Measurements from ENCODE around the gene LSM14B.
"Not testable (repeated sequence)": the region's sequence is repeated elsewhere in the genome, so short reads cannot be mapped to it uniquely, and the experiment has no call there.

The LSM14B gene

DNA sequence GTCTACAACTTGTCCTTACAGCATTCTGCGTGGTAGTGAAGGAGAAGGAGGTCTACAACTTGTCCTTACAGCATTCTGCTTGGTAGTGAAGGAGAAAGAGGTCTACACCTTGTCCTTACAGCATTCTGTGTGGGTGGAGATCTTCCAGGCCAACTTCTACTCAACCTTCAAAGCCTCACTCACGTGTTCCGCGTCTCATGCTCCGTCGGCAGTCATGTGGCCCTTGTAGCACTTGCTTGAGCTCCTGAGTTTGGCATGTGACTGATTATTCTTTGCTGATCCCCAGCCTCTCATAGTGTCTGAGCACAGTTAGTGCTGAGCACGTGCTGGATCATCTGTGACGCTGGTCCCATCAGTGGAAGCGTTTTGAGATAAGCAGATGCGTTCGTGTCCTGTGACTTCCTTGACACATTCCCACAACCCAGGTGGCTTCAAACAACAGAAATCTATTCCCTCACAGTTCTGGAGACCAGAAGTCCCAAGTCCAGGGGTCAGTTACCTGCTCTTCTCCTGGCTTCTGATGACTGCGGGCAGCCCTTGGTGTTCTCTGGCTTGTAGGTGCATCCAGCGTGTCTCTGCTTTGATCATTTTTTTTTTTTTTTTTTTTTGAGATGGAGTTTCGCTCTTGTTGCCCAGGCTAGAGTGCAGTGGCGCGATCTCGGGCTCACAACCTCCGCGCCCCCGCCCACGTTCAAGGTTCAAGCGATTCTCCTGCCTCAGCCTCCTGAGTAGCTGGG, 23.9 kb downstream of the LSM14B start:
- Histone ChIP-seq H3K36me3 (ENCODE audit: control insufficient read depth, insufficient read depth, low read length) (no peaks in the 10 kb centered on the region), H3K9me3 (ENCODE audit: control insufficient read depth, low read length) (no peaks in the 10 kb centered on the region), H3K4me3 (ENCODE audit: insufficient read depth, low read depth, low read length, poor library complexity, severe bottlenecking) (no peak overlapping the region), H3K27ac (ENCODE audit: insufficient read depth, low read length, poor library complexity, severe bottlenecking) (no peak overlapping the region), H3K4me1 (ENCODE audit: control insufficient read depth, insufficient read depth, low read length, poor library complexity, severe bottlenecking) (peaks cover 13% of the 10 kb centered on the region), H3K27me3 (replicated peaks; ENCODE audit: control insufficient read depth, insufficient read depth, low read length, poor library complexity, severe bottlenecking) (no peaks in the 10 kb centered on the region)
- no peak for DNase-seq

DNA sequence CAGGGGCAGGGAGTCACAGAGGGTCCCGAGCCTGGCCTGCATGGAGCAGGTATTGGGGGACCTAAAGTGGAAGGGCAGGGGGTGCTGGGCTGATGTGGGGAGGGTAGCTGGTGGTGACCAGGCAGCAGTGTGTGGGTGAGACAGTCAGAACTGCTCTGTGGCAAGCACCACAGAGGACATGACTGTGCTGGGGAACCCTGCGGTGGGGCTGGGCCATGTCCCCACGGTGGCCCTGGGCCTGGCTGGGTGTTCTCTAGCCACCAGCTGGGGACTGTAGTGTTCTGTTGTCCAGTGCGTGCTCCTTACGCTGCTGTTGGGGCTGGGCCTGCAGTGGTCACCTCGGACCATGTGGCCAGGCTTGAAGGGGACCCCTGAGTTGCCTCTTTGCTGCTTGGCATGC, 24.9 kb downstream of the LSM14B start:
- no peaks in the 10 kb centered on the region for H3K36me3 ChIP-seq (ENCODE audit: control insufficient read depth, insufficient read depth, low read length)
- no peaks in the 10 kb centered on the region for H3K27me3 ChIP-seq (replicated peaks; ENCODE audit: control insufficient read depth, insufficient read depth, low read length, poor library complexity, severe bottlenecking)
- H3K27ac ChIP-seq (ENCODE audit: insufficient read depth, low read length, poor library complexity, severe bottlenecking) = no peak overlapping the region
- H3K4me3 ChIP-seq (ENCODE audit: insufficient read depth, low read depth, low read length, poor library complexity, severe bottlenecking) = no peak overlapping the region
- peaks cover 4% of the 10 kb centered on the region for H3K4me1 ChIP-seq (ENCODE audit: control insufficient read depth, insufficient read depth, low read length, poor library complexity, severe bottlenecking)
- no peak for DNase-seq
- no peaks in the 10 kb centered on the region for H3K9me3 ChIP-seq (ENCODE audit: control insufficient read depth, low read length)

DNA sequence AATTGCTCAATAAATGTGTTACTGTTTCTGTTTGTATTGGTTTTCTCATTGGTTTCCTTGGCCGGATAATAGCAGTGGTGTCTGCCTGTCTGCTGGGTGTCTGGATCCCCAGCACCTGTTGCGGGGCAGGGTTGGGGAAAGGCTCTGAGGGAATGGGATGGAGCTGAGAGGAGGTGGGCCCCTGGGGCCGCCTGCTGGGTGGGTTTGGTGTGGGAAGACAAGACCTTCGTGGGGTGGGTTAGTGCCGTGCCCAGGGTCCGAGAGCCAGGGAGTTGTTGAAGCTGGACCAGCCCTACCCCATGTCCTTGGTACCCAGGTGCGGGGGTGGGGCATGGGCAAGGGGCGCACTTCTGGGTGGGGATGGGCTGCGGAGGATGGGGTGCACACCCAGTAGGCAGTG, 25.3 kb downstream of the LSM14B start:
- H3K27ac ChIP-seq (ENCODE audit: insufficient read depth, low read length, poor library complexity, severe bottlenecking) = no peak overlapping the region
- H3K4me3 ChIP-seq (ENCODE audit: insufficient read depth, low read depth, low read length, poor library complexity, severe bottlenecking) = no peak overlapping the region
- no peaks in the 10 kb centered on the region for H3K27me3 ChIP-seq (replicated peaks; ENCODE audit: control insufficient read depth, insufficient read depth, low read length, poor library complexity, severe bottlenecking)
- no peak for DNase-seq
- H3K36me3 ChIP-seq (ENCODE audit: control insufficient read depth, insufficient read depth, low read length) = no peaks in the 10 kb centered on the region
- H3K9me3 ChIP-seq (ENCODE audit: control insufficient read depth, low read length) = no peaks in the 10 kb centered on the region
- H3K4me1 ChIP-seq (ENCODE audit: control insufficient read depth, insufficient read depth, low read length, poor library complexity, severe bottlenecking) = peaks cover 3% of the 10 kb centered on the region

DNA sequence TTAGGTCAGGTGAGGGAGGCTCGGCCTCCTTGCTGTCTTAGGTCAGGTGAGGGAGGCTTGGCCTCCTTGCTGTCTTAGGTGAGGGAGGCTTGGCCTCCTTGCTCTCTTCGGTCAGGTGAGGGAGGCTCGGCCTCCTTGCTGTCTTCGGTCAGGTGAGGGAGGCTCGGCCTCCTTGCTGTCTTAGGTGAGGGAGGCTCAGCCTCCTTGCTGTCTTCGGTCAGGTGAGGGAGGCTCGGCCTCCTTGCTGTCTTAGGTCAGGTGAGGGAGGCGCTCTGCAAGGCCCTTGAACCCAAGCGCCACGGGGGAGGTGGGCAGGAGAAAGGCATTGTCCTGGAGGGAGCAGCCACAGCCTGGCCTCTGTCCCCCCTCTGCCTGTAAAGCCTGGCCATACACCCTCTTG, 26.1 kb downstream of the LSM14B start:
- H3K4me1 ChIP-seq (ENCODE audit: control insufficient read depth, insufficient read depth, low read length, poor library complexity, severe bottlenecking) = not testable (repeated sequence)

DNA sequence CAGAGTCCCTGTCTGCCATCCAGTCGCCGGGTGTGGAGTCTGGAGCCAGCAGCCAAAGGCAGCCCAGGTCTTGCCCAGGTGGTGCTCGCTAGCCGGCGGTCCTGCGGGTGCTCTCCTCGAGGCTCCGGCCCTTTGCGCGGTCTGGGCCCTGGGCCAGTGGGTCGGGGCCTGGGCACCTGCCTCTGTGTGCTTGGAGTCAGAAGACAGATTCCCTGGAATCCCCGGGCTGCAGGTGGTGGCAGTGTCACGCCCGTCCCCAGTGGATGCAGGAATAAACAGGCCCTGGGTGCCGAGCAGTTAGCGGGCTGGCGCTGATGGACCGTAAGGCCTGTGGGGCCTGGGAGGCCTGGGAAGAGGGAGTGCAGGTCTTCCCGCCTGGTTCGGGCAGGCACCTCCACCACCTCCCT, 26.6 kb downstream of the LSM14B start:
- Histone ChIP-seq H3K4me1 (ENCODE audit: control insufficient read depth, insufficient read depth, low read length, poor library complexity, severe bottlenecking) (peaks cover 3% of the 10 kb centered on the region), H3K4me3 (ENCODE audit: insufficient read depth, low read depth, low read length, poor library complexity, severe bottlenecking) (no peak overlapping the region), H3K9me3 (ENCODE audit: control insufficient read depth, low read length) (no peaks in the 10 kb centered on the region), H3K27ac (ENCODE audit: insufficient read depth, low read length, poor library complexity, severe bottlenecking) (no peak overlapping the region), H3K27me3 (replicated peaks; ENCODE audit: control insufficient read depth, insufficient read depth, low read length, poor library complexity, severe bottlenecking) (no peaks in the 10 kb centered on the region), H3K36me3 (ENCODE audit: control insufficient read depth, insufficient read depth, low read length) (no peaks in the 10 kb centered on the region)
- no peak for DNase-seq

More for the DNA sequence above, 26.1 kb downstream of the LSM14B start:
- H3K27ac ChIP-seq (ENCODE audit: insufficient read depth, low read length, poor library complexity, severe bottlenecking); H3K4me3 ChIP-seq (ENCODE audit: insufficient read depth, low read depth, low read length, poor library complexity, severe bottlenecking); H3K27me3 ChIP-seq (replicated peaks; ENCODE audit: control insufficient read depth, insufficient read depth, low read length, poor library complexity, severe bottlenecking); H3K36me3 ChIP-seq (ENCODE audit: control insufficient read depth, insufficient read depth, low read length); H3K9me3 ChIP-seq (ENCODE audit: control insufficient read depth, low read length); DNase-seq: not testable (repeated sequence)

DNA sequence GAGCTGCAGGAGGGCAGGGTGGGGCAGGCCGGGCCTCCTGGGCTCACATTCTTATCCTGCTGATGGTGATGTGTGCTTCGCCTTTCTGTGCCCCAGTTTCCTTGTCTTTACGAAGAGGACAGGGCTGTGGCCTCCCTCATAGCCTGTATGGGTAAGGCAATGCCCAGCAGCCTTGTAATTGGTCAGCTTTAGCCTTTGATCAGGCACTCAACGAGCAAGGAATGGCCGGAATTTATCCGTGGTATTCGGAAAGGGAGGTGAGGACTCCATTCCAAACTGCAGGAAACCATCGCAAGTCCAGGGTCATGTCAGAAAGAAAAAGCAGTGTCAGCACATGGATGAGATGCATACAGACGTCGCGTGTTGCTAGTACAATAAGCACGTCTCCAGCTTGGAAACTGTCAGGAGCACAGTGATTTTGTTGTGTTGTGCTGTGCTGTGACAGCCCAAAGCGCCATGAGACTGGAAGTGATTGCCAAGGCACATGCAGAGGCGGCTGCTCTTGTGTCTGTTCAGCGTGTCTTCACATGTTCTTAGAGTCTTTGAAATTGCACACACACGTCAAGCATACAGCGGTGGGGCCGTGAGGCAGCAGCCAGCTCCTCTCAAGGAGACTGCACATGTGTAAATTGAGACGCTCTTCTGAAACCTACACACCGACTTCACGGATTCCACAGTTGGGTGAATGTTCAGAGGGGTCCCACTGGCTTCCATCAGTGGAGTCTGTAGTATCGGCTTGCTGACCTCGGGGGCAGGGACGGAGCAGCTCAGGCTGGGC, 27.4 kb downstream of the LSM14B start:
- Histone ChIP-seq H3K4me1 (ENCODE audit: control insufficient read depth, insufficient read depth, low read length, poor library complexity, severe bottlenecking) (peaks cover 1% of the 10 kb centered on the region), H3K9me3 (ENCODE audit: control insufficient read depth, low read length) (no peaks in the 10 kb centered on the region), H3K36me3 (ENCODE audit: control insufficient read depth, insufficient read depth, low read length) (peaks cover 4% of the 10 kb centered on the region), H3K27ac (ENCODE audit: insufficient read depth, low read length, poor library complexity, severe bottlenecking) (no peak overlapping the region), H3K4me3 (ENCODE audit: insufficient read depth, low read depth, low read length, poor library complexity, severe bottlenecking) (no peak overlapping the region), H3K27me3 (replicated peaks; ENCODE audit: control insufficient read depth, insufficient read depth, low read length, poor library complexity, severe bottlenecking) (no peaks in the 10 kb centered on the region)
- no peak for DNase-seq

DNA sequence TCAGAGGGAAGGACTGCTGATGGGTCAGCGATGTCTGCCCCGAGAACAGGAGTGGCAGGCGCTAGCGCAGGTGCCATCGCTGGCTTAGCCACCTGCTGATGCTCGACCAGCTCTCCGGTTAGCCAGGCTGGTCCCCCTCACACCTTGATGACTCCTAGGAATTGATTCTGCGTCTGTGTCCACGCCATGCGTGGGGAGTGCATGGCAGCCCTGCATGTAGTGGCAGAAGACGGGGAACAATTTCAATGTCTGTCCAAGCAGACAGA, 28.0 kb downstream of the LSM14B start:
- H3K4me3 ChIP-seq (ENCODE audit: insufficient read depth, low read depth, low read length, poor library complexity, severe bottlenecking) = no peak overlapping the region
- H3K27ac ChIP-seq (ENCODE audit: insufficient read depth, low read length, poor library complexity, severe bottlenecking) = no peak overlapping the region
- H3K27me3 ChIP-seq (replicated peaks; ENCODE audit: control insufficient read depth, insufficient read depth, low read length, poor library complexity, severe bottlenecking) = no peaks in the 10 kb centered on the region
- no peaks in the 10 kb centered on the region for H3K9me3 ChIP-seq (ENCODE audit: control insufficient read depth, low read length)
- H3K36me3 ChIP-seq (ENCODE audit: control insufficient read depth, insufficient read depth, low read length) = peaks cover 6% of the 10 kb centered on the region
- no peak for DNase-seq
- no peaks in the 10 kb centered on the region for H3K4me1 ChIP-seq (ENCODE audit: control insufficient read depth, insufficient read depth, low read length, poor library complexity, severe bottlenecking)

DNA sequence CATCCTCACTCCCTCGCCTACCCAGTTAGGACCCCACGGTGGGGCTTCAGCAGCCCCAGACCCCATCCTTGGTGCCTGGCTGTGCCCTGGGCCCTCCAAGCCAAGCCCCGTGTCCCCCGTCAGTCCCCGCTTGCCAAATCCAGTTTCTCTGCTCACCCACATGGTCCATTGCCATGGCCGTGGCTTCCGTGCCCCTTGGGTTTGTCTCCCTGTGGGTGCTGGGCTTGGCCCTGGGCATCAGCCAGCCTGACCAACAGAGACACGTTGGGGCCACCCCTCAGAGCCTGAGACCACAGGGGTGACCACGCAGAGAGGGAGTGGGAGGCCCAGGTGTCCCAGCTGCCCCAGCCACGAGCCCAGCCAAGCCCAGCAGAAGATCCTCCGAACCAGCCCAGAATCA, 28.9 kb downstream of the LSM14B start:
- Histone ChIP-seq H3K4me3 (ENCODE audit: insufficient read depth, low read depth, low read length, poor library complexity, severe bottlenecking) (no peak overlapping the region), H3K27me3 (replicated peaks; ENCODE audit: control insufficient read depth, insufficient read depth, low read length, poor library complexity, severe bottlenecking) (no peaks in the 10 kb centered on the region), H3K9me3 (ENCODE audit: control insufficient read depth, low read length) (no peaks in the 10 kb centered on the region), H3K27ac (ENCODE audit: insufficient read depth, low read length, poor library complexity, severe bottlenecking) (no peak overlapping the region), H3K4me1 (ENCODE audit: control insufficient read depth, insufficient read depth, low read length, poor library complexity, severe bottlenecking) (no peaks in the 10 kb centered on the region), H3K36me3 (ENCODE audit: control insufficient read depth, insufficient read depth, low read length) (peaks cover 6% of the 10 kb centered on the region)
- DNase-seq = no peak

DNA sequence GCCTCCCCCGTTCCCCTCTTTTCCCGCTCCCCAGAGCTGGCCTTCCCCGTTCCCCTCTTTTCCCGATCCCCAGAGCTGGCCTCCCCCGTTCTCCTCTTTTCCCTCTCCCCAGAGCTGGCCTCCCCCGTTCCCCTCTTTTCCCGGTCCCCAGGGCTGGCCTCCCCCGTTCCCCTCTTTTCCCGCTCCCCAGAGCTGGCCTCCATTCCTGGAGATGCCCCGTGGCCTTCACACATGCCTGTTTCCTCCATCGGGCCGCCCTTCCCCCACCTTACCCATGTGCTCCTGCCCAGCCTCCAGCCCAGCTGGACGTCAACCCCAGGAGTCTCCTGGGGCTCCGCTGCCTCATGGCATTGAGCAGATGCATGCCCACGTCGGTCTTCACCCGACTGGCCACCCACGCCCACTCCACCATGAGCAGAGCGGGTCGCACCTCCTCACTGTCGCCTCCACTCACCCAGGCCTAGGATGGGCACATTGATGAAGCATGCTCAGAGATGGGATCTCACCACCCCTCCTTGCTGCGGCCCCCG, 29.6 kb downstream of the LSM14B start:
- H3K4me1 ChIP-seq (ENCODE audit: control insufficient read depth, insufficient read depth, low read length, poor library complexity, severe bottlenecking) = peaks cover 4% of the 10 kb centered on the region
- H3K9me3 ChIP-seq (ENCODE audit: control insufficient read depth, low read length) = no peaks in the 10 kb centered on the region

More for the DNA sequence above, 29.6 kb downstream of the LSM14B start:
- H3K27ac ChIP-seq (ENCODE audit: insufficient read depth, low read length, poor library complexity, severe bottlenecking) = no peak overlapping the region
- H3K4me3 ChIP-seq (ENCODE audit: insufficient read depth, low read depth, low read length, poor library complexity, severe bottlenecking) = no peak overlapping the region
- DNase-seq = no peak
- H3K36me3 ChIP-seq (ENCODE audit: control insufficient read depth, insufficient read depth, low read length) = peaks cover 6% of the 10 kb centered on the region
- no peaks in the 10 kb centered on the region for H3K27me3 ChIP-seq (replicated peaks; ENCODE audit: control insufficient read depth, insufficient read depth, low read length, poor library complexity, severe bottlenecking)
